GM23338 (cell line): ENCODE data around the gene PTPRN2. TPM values are rescaled to one million over a fixed set of nuclear protein-coding genes. Genes with fewer than 3 reads are reported as not detected.

ENCODE experiments used
- ATAC-seq: fragments of 200-7000 bp; cut with Tn5 transposase; 3 replicates; pipeline ENCODE4 v1.9.1; 2020
- DNase-seq: peaks from one replicate; pipeline ENCODE4 v3.0.0-alpha.2; 2015; ENCODE audit warnings: low spot score
- H2AFZ ChIP-seq: fragments of 200-600 bp; sonication (generic); 2 replicates; pipeline ENCODE4 v1.8.0; 2016; ENCODE audit warnings: antibody characterized with exemption, mild to moderate bottlenecking, moderate library complexity
- H3F3A ChIP-seq: fragments of 200-600 bp; sonication (generic); replicated peaks from 2 replicates; pipeline ENCODE4 v1.8.0; 2017; ENCODE audit warnings: antibody characterized with exemption, mixed run types, low read depth
- H3K27ac ChIP-seq: fragments of 200-600 bp; sonication (generic); 2 replicates; pipeline ENCODE4 v1.6.1; 2016; ENCODE audit warnings: low read depth
- H3K27me3 ChIP-seq: fragments of 200-600 bp; sonication (generic); 2 replicates; pipeline ENCODE4 v1.8.0; 2016; ENCODE audit warnings: mild to moderate bottlenecking, mixed run types, moderate library complexity; ENCODE audit not compliant: insufficient read depth
- H3K36me3 ChIP-seq: fragments of 200-600 bp; sonication (generic); 2 replicates; pipeline ENCODE4 v1.8.0; 2016; ENCODE audit warnings: mild to moderate bottlenecking; ENCODE audit not compliant: insufficient read depth
- H3K4me1 ChIP-seq: fragments of 200-600 bp; sonication (generic); 2 replicates; pipeline ENCODE4 v1.8.0; 2016; ENCODE audit warnings: mild to moderate bottlenecking, moderate library complexity; ENCODE audit not compliant: insufficient read depth
- H3K4me2 ChIP-seq: fragments of 200-600 bp; sonication (generic); 2 replicates; pipeline ENCODE4 v1.7.1; 2017; ENCODE audit warnings: mixed run types
- H3K4me3 ChIP-seq: fragments of 200-600 bp; sonication (generic); 2 replicates; pipeline ENCODE4 v1.6.1; 2016; ENCODE audit warnings: mixed run types
- H3K79me2 ChIP-seq: fragments of 200-600 bp; sonication (generic); replicated peaks from 2 replicates; pipeline ENCODE4 v1.8.0; 2017; ENCODE audit warnings: mild to moderate bottlenecking; ENCODE audit not compliant: insufficient read depth
- H3K9me2 ChIP-seq: fragments of 200-600 bp; sonication (generic); 2 replicates; pipeline ENCODE4 v1.8.0; 2017; ENCODE audit not compliant: insufficient read depth
- H4K20me1 ChIP-seq: fragments of 200-600 bp; sonication (generic); replicated peaks from 2 replicates; pipeline ENCODE4 v1.8.0; 2017; ENCODE audit warnings: mild to moderate bottlenecking; ENCODE audit not compliant: insufficient read depth
- H3K27ac Mint-ChIP-seq: 2 replicates; pipeline ENCODE4 v1.8.0; 2020; ENCODE audit warnings: inconsistent platforms, mild to moderate bottlenecking, moderate library complexity, mixed read lengths
- H3K27me3 Mint-ChIP-seq: 3 replicates; pipeline ENCODE4 v1.8.0; 2022; ENCODE audit warnings: low read depth, mild to moderate bottlenecking, moderate library complexity, mixed read lengths, inconsistent platforms; ENCODE audit not compliant: insufficient read depth, poor library complexity
- H3K36me3 Mint-ChIP-seq: 3 replicates; pipeline ENCODE4 v1.8.0; 2021; ENCODE audit warnings: low read depth, mild to moderate bottlenecking, inconsistent platforms, moderate library complexity, mixed read lengths
- H3K4me1 Mint-ChIP-seq: 3 replicates; pipeline ENCODE4 v1.8.0; 2020; ENCODE audit warnings: mild to moderate bottlenecking, inconsistent platforms, mixed read lengths
- H3K4me3 Mint-ChIP-seq: 3 replicates; pipeline ENCODE4 v1.8.0; 2021; ENCODE audit warnings: moderate library complexity, mild to moderate bottlenecking, inconsistent platforms, mixed read lengths
- H3K9me3 Mint-ChIP-seq: 3 replicates; pipeline ENCODE4 v1.8.0; 2020; ENCODE audit warnings: moderate library complexity, mild to moderate bottlenecking, inconsistent platforms, mixed read lengths
- CREB1 ChIP-seq: fragments of 250-450 bp; sonication (Bioruptor Pico); IDR thresholded peaks from 2 replicates; pipeline ENCODE4 v1.5.0; 2020; ENCODE audit warnings: low read depth, mild to moderate bottlenecking, moderate library complexity
- CTCF ChIP-seq, 2 experiments: fragments of 200-600 bp in 1 of 2; sonication (generic) in 1 of 2; conservative IDR thresholded peaks; 2 replicates each; pipeline versions ENCODE4 v1.5.1 to v1.6.1; 2016 to 2017; ENCODE audit warnings: antibody characterized with exemption in 2 of 2, low read depth in 2 of 2, mild to moderate bottlenecking in 2 of 2, moderate library complexity in 1 of 2
- ETS1 ChIP-seq: IDR thresholded peaks from 2 replicates; pipeline ENCODE4 v1.6.1; 2016; ENCODE audit warnings: antibody characterized with exemption
- JUNB ChIP-seq: IDR thresholded peaks from one replicate; pipeline ENCODE4 v1.6.1; 2016; ENCODE audit warnings: antibody characterized with exemption; ENCODE audit not compliant: unreplicated experiment
- NANOG ChIP-seq: IDR thresholded peaks from 2 replicates; pipeline ENCODE4 v1.6.1; 2016; ENCODE audit warnings: antibody characterized with exemption, borderline replicate concordance
- POLR2AphosphoS5 ChIP-seq: IDR thresholded peaks from 2 replicates; pipeline ENCODE4 v1.6.1; 2016; ENCODE audit warnings: antibody characterized with exemption, low read depth
- REST ChIP-seq: IDR thresholded peaks from one replicate; pipeline ENCODE4 v1.6.1; 2018; ENCODE audit warnings: antibody characterized with exemption; ENCODE audit not compliant: unreplicated experiment
- STAT1 ChIP-seq: IDR thresholded peaks from one replicate; pipeline ENCODE4 v1.6.1; 2016; ENCODE audit warnings: antibody characterized with exemption; ENCODE audit not compliant: unreplicated experiment
- ZNF114 ChIP-seq: fragments of 250-450 bp; sonication (Bioruptor Pico); IDR thresholded peaks from 2 replicates; pipeline ENCODE4 v1.5.0; 2020; ENCODE audit warnings: mild to moderate bottlenecking, moderate library complexity
- ZNF462 ChIP-seq: fragments of 250-450 bp; sonication (Bioruptor Pico); IDR thresholded peaks from 2 replicates; pipeline ENCODE4 v1.5.0; 2020; ENCODE audit warnings: mild to moderate bottlenecking, moderate library complexity
- polyA plus RNA-seq: library from polyadenylated mRNA; unstranded; fragments of >200 nt; fragmentation: Nextera tagmentation; extraction: Ambion mirVana; gene quantifications from 2 replicates; pipeline ENCODE4 v1.2.1, GENCODE V29; 2016
- total RNA-seq: library from RNA; depleted of rRNA; stranded (reverse); fragments of >200 nt; shearing (Covaris generic); gene quantifications from 2 replicates; pipeline ENCODE4 v1.2.3, GENCODE V29; 2014

PTPRN2 gene
- total and polyA plus RNA-seq, 2 experiments from 2014 or later, result 0.87 to 4.0 TPM

- no peak for TF ChIP-seq ZNF462 (CRISPR knock-in tag)
Observed at GRCh38 chr7:157529768-157530560, 1057.7 kb downstream of the PTPRN2 start (continued).

- Histone ChIP-seq H3K36me3 (no peaks in the 10 kb centered on the region), H3K4me3 (no peak overlapping the region), H3K4me1 (no peaks in the 10 kb centered on the region), H3K27me3 (no peaks in the 10 kb centered on the region), H2AFZ (no peak overlapping the region), H3K27ac (no peak overlapping the region), H3K9me2 (no peaks in the 10 kb centered on the region), H3K79me2 (no peaks in the 10 kb centered on the region), H3K4me2 (no peak overlapping the region), H4K20me1 (no peaks in the 10 kb centered on the region), H3F3A (no peaks in the 10 kb centered on the region)
- H3K36me3 Mint-ChIP-seq, result peaks cover 54% of the 10 kb centered on the region
- no peak overlapping the region for H3K4me3 Mint-ChIP-seq
- H3K9me3 Mint-ChIP-seq, result peaks cover 95% of the 10 kb centered on the region
- ATAC-seq (no peak), DNase-seq (no peak)
- no peaks in the 10 kb centered on the region for H3K4me1 Mint-ChIP-seq
- no peak overlapping the region for H3K27ac Mint-ChIP-seq
- H3K27me3 Mint-ChIP-seq, result peaks cover 8% of the 10 kb centered on the region
- TF ChIP-seq ZNF114 (CRISPR knock-in tag), result no peak
- TF ChIP-seq REST, result no peak
- no peak for TF ChIP-seq JUNB
- TF ChIP-seq NANOG, result no peak
- TF ChIP-seq CREB1 (CRISPR knock-in tag), result no peak
- TF ChIP-seq CTCF (conservative IDR thresholded peaks at IDR 0.05; ENCODE audit: low read depth in 2 of 2), result no peak
- TF ChIP-seq STAT1, result no peak
- no peak for TF ChIP-seq POLR2AphosphoS5
- TF ChIP-seq ETS1, result no peak
Observed at GRCh38 chr7:157528785-157529341, 1058.8 kb downstream of the PTPRN2 start.
